HG02852 (cell line): ENCODE results near the gene PRKG1.

Experiments used
- ATAC-seq: cut with Tn5 transposase; IDR thresholded peaks from one replicate; pipeline ENCODE4 v1.9.1; 2021; ENCODE audit warnings: mild to moderate bottlenecking, moderate library complexity; ENCODE audit not compliant: unreplicated experiment

PRKG1 gene

DNA sequence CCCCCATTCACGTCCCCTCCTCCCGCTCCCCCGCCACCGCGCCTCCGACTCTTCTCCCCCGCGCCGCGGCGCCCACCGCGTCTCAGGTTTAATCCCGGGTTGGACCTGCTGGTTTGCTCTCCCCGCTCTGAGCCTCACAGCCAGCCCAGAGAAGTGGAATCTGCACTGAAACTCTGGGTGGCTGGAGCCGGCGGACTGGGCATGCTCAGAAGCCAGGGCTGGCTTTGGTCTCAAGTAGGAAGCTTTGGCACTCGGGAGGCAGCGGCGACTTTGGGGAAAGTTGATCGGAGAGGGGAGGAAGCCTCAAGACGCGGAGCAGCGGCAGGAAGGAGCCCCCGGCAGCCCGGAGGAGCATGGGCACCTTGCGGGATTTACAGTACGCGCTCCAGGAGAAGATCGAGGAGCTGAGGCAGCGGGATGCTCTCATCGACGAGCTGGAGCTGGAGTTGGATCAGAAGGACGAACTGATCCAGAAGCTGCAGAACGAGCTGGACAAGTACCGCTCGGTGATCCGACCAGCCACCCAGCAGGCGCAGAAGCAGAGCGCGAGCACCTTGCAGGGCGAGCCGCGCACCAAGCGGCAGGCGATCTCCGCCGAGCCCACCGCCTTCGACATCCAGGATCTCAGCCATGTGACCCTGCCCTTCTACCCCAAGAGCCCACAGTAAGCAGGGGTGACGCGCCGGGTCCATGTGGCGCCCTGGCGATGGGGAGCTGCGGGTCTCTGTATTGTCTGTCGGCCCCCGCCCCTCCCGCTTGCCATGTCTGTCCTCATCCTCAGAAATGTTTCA is at the start of gene PRKG1:
Gene PRKG1, plus strand, starts transcription at position 250 of the 791 bp plus-strand sequence.
- ATAC-seq = no peak

GRCh38 chr10:51028420-51028819 is 45.9 kb upstream of the PRKG1 start:
- no peak for ATAC-seq

GRCh38 chr10:51029172-51029641 is 45.1 kb upstream of the PRKG1 start:
- ATAC-seq = no peak

GRCh38 chr10:51030480-51030879 is 43.8 kb upstream of the PRKG1 start:
- ATAC-seq = no peak

DNA sequence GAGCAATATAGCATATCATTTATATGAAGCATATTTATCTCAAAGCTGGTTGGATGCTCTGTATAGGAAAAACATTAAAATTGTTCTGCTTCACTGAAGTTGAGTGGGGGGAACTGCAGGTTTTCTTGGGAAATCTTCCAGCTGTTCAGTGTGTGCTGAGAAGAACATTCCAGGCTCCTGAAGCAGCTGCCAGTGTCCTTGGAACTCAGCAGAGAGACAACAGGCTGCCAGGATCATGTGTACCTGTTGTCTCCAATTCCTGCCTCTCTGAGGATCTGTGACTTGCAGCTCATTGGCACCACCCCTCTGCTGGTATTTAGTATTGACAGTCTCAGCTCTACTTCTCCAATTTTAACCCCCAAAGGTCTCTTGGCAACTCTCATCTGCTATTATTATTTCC is 42.3 kb upstream of the PRKG1 start:
- no peak for ATAC-seq

DNA sequence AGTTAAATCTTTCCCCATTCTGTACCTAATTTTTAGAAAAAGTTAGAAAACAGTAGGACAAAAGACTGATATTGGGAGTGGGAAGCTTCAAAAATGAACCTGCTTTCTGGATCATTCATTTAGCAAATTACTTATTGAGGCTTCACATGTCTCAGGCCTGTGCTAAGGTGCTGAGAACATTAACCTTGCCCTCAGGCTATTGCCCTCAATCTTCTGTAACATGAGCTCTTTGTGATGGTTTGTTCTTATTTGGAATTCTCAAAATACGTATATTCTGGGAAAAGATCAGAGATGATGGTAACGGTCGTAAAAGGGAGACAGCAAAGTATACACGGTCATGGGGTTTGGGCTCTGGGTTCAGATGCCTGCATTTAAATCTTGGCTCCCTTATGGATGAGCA is 39.5 kb upstream of the PRKG1 start:
- ATAC-seq = no peak

DNA sequence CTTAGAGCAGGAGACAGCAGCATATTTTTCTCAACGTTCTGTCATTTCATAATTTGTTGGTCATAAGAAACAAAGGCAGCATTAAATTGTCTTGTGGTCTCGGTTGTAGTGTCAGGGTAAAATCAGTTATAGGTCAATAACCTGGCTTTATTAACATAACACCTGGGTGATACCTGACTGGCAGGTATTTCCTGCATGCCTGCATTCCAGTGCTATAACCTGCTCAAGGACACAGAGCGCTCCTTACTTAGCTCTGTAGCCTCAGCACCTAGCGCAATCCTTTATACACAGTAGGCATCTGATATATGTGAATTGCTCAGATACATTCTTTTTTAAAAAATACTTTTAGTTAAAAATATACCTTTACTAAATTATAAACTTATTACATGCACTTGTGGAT is 38.9 kb upstream of the PRKG1 start:
- ATAC-seq = no peak

GRCh38 chr10:51045871-51046270 is 28.4 kb upstream of the PRKG1 start:
- ATAC-seq = no peak

- no peak for ATAC-seq
Measured at GRCh38 chr10:51046654-51047053, 27.6 kb upstream of the PRKG1 start.

GRCh38 chr10:51047857-51048256 is 26.4 kb upstream of the PRKG1 start:
- no peak for ATAC-seq

DNA sequence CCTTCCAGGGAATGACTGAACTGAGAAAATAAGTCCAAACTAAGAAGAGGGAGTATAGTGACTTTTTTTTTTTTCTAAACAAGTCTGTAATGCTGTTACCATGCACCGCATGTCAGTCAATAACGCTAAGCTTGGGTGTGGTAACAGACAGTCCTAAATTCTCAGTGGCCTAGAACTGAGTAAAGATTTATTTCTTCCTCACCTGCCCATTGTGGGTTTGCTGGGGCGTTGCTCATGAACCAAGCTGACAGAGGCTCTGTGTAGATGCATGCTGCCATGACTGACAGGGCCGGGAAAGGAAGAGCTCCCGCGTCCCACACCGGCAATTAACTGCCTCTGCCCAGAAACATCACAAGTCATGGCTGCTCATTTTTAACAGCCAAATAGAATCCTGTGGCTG is 25.5 kb upstream of the PRKG1 start:
- ATAC-seq = no peak

DNA sequence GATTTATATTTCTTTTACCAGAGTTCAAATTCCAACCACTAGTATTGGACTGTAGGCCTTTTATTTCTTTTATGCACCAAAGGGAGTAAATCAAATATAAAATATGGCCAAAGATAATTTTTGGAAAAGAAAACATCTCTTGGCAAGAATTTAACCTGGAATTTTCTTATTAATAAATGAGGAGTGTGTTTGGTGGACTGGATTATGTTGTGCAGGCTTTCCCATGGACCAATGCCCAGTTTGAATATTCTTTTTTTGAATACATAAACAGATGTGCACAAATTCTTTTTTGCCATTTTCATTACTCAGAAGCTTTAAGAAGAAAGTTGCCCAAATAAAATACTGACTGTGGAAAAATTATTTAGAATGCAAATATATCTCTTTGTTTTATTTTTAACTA is 22.1 kb upstream of the PRKG1 start:
- ATAC-seq = no peak

- no peak for ATAC-seq
Measured at GRCh38 chr10:51057925-51058324, 16.4 kb upstream of the PRKG1 start.

- no peak for ATAC-seq
Measured at GRCh38 chr10:51063166-51063565, 11.1 kb upstream of the PRKG1 start.

DNA sequence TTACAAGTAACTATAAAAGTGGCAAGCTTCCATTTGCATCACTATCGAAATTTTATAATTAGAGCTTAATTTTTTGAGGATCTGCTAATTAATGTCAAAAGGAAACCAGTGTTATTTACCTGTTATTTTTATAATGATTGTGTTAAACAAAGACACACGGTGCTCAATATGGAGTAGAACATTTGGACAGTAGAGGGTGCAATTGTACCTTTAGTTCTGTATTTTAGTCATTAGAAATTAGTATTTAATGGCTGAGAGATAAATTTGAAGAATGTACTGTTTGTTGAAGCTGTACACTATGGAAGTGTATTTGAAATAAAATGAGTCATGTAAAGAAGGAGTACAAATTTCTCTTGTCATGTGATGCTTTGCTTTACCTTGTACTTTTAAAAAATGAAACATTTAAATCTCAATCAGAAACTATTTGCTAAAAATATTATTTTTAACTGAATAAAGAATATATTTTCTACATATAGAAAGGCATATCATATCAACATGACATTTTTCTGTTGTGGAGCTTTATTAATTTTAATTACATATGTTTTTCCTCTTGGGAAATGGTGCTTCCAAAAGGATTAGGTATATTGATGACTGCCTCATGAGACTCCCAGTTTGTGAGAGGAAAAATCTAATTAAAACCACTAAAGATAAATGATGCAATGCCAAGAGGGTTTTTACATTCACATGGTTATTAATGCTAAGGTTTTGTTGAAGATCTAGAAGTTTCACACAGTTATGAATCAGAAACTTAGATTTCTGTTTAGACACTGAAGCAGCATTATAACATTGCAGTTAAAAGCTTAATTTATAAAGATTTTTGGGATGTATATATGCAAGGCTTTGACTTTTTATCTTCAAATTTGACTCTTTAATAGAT is 10.4 kb upstream of the PRKG1 start:
- ATAC-seq = no peak

DNA sequence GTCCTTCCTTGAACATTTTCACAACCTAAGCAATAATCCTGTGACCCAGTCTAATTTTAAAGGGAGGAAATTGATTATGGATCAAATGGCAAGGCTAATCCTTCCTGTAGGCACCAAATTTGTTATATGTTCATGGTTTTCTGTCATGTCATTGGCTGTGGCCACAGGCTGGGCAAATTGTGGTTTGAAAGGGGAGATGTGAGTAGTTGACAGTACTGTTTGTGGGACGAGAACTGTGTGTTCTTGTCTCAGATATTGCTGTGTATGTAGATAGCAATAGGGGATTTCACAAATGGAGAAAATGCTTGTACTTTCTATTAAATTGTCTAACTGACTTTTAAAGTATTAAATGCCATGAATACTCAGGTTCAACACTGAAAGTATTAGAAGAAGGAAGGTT is 8.1 kb upstream of the PRKG1 start:
- ATAC-seq = no peak

DNA sequence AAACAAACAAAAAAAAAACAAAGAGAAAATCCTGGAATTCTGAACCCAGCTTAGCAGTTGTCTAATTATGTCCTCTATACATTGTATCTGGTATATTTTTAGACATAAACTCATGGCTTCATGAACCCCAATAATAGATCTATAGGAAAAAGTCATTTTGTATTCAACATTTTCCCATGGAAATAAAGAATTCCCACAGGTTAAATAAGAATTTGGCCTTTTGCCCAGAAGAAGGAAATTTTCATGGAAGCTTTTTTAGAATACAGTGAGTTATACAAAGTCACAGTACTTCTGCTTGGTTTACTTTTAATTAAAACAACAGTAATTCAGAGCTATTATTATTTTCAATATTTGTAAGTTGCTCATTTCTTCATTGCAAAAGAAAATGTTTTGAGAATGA is 2.1 kb upstream of the PRKG1 start:
- ATAC-seq = no peak

DNA sequence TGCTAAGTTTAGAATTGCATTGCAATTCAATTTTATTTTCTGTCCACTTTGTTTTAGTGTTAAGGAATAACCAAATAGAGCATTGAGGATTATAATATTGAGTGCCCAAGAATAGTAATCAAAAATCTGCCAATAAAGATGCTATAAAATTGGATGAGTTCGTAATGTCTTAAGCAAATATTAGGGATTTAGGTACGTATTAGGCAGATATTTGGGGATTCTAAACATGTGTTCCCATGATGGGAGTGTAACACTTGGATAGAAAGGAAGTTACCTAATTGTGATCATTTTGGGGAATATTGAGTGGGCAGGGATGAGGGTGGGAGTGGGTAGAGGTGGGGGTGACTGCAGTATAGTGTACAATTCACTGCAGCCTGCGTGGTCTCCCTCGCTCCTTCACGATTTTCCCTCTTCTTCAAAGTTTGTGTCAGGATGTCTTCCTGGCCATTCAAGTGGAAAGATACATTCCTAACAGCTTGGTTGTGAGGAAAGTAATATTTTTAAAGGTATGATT is 1.3 kb upstream of the PRKG1 start:
- no peak for ATAC-seq

DNA sequence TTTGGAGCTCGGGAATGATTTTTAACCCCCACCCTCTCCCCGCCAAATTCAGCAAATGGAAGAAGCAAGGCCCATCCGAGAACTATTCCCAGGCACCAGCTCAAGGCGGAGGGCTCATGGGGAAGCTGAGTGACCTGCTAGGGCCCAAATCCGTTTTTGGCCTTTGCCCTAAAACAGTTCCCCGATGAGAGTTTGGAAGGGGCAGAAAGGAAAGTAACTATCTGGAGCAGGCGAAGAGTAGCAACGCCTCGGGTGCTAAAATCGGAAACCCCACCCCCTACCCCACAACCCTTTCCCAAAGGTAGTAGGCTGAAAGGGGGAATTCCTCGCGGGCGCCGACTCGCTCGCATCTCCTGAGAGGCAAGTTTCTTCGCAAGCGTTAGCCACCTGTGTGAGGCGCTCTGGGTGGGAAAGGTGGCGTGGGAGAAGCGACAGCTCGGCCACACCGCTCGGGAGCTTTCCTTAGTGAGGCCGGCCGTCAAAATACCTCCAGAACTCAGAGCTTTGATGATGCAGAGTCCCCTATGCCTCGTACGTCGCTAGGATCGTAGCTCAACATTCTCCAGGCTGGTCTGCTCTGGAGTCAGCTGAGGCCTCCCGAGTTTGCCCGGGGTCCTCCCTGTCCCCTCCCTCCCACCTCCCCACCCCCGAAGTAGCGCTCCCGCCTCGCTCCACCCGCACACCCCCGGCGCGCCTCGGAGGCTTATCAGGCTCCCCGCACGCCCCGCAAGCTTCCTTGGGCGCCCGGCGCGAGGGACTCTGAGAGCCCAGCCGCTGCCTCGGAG is 642 bp upstream of the PRKG1 start:
- no peak for ATAC-seq

DNA sequence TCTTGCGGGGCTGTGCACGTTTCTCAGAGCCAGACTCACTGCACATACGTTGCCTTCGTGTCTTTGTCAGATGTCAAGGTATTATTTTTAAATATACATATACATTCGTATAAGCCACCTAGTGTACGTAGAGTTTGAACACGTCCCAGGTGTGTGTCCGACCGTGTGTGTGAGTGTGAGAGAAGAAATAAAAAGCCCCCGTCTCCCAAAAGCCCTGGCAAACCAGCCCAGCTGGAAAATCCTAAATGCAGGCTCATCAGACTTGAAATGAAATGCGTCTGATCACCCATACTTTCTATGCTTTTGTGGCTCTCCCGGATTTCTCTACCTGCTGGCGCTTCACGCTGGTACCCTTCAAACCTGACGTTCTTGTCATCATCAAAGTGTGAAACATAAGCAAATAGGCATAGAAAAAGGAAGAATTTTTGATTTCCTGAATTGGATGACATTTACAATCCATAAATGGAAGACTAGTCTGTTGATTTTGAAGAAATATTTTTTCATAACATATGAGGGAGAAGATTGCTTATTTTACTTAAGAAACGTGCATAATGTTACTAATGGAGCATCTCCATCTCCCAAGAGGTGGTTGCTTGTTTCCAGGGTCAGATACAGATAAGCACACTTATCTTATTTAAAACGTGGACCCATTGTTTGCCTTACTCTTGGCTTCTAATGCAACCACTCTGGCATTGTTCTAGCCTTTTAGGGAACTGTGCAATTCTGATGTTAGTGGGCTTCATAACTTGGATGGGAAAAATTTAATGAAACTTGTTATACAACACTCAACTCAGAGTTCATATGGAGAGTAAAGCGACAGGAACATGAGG is 971 bp downstream of the PRKG1 start:
- no peak for ATAC-seq
